ENCODE results near the gene CABP4.
A peak's percentile ranks its signal among the peaks of the same experiment; 100 is the strongest.
"Not testable (repeated sequence)": the region's sequence is repeated elsewhere in the genome, so short reads cannot be mapped to it uniquely, and the experiment has no call there.

The CABP4 gene

DNA sequence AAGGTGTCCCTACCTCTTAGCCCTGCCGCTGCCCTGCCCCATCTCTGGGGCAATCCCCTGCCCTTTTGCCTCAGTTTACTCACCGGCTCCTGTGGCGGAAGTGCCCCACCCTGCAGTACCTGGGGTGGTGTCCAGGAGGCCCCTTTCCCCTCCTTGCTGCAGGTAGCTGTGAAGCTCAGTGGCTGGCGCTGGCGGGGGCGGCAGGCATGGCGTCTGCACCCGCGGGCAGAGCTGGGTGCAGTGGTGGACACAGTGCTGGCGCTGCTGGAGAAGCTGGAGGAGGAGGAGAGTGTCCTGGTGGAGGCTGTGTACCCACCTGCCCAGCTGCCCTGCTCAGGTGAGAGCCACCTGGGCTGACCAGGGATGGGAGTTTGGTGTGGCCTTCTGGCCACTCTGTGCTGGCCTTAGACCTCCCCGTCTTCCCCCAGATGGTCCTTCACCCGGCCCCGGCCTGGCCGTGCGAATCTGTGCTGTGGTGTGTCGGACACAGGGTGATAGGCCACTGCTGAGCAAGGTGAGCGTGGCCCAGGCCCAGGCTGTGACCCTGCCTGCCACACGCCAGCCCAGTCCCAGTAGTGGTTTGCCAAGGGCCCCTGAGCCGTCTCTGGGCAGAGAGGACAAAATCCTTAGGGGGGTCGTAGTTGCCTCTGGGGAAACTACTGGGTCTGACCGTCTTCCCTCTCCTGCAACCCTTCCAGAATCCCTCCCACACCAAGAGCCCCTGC, 35.7 kb upstream of the CABP4 start:
- DNase-seq (ENCODE audit: low read depth) = no peak

DNA sequence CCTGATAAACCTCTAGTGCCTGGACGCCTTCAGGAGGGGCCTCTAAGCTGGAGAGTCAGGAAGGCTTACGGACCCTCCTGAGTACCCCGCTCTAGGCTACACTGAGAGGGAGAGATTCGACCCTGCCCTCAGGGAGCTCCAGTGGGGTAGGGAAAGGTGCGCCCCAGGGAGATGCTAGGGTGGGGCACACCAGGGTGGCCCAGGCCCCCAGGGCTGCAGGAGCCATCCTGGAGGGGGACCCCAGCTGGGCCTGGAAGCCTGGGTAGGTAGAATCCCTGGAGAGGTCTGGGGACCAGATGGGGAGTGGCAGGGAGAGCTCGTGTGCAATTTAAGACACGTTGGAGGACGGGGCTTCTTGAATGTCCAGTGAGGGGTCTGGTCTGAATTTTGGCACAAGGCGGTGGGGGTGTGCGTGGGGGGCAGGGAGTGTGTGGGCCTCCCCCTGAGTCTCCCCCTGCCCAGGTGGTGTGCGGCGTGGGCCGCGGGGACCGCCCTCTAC, 35.0 kb upstream of the CABP4 start:
- no peak for DNase-seq (ENCODE audit: low read depth)

DNA sequence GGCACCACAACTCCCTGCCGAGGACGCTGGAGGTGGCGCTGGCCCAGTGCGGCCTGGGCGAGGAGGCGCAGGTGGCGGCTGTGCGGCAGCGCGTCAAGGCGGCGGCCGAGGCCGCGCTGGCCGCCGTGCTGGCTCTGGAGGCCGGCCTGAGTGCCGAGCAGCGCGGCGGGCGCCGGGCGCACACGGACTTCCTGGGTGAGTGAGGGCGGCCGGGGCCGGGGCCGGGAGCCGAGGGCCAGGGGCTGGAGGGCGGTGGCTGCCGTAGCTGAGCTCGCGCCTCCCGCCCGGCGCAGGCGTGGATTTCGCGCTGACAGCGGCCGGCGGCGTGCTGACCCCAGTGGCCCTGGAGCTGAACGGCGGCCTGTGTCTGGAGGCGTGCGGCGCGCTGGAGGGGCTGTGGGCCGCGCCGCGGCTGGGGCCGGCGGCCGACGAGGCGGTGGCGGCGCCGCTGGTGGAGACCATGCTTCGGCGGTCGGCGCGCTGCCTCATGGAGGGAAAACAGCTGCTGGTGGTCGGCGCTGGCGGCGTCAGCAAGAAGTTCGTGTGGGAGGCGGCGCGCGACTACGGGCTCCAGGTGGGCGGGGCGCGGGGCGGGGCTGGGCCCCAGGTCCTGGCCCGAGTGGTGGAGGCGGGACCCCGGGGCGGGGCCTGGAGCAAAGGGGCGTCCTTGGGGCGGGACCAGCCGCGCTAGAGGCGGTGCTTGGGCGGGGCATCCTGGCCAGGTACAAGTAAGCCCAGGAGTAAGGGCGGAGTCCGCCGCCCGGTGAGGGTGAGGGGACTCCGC, 34.3 kb upstream of the CABP4 start:
- peak; percentile 98 for DNase-seq (ENCODE audit: low read depth)

DNA sequence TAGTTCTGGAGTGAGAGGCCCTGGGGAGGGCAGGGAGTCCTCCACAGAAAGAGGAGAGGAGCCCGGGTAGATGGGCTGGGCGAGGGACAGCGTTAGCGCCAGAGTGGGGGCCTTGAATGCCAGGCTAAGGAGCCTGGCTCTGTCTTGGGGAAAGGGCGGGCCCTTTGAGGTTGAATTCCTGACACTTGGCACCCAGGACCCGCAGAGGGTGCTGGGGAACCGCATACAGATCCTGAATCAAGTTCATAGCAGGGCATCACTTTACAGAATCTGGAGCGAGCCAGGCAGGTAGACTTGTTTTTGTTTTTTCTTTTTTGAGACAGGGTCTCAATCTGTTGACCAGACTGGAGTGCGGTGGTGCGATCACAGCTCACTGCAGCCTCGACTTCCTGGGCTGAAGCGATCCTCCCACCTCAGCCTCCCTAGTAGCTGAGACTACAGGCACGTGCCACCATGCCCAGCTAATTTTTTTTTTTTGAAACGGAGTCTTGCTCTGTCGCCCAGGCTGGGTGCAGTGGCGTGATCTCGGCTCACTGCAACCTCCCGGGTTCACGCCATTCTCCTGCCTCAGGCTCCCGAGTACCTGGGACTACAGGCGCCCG, 33.6 kb upstream of the CABP4 start:
- no peak for DNase-seq (ENCODE audit: low read depth)

DNA sequence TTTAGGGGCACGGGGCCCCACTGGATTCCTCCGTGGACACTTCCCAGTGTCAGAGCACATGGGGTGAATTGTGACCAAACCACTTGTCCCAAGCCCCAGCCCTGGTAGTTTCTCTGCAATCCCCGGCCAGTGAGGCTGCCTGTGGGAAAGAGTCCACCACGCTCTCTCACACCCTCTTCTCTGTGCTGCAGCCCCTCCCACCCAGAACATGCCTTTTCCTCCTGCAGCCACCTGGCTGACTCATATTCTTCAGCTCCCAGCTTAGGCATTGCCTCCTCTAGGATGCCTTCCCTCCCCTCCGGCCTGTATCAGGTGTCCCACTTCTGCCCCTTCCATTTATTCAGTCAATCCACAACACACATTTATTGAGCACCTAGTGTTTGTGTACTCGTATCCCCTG, 32.3 kb upstream of the CABP4 start:
- DNase-seq (ENCODE audit: low read depth) = no peak

DNA sequence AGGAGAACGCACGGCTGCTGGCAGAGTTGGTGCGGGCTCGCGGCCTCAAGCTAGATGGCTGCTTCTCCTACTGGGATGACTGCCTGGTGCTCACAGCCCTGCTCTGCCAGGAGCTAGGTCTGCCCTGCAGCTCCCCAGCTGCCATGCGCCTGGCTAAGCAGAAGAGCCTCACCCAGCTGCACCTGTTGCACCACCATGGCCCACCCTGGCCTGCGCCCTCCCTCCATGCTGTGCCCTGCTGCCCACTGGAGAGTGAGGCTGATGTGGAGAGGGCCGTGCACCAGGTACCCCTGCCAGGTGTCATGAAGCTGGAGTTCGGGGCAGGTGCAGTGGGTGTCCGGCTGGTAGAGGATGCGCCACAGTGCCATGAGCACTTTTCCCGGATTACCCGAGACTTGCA, 31.7 kb upstream of the CABP4 start:
- DNase-seq (ENCODE audit: low read depth) = no peak

DNA sequence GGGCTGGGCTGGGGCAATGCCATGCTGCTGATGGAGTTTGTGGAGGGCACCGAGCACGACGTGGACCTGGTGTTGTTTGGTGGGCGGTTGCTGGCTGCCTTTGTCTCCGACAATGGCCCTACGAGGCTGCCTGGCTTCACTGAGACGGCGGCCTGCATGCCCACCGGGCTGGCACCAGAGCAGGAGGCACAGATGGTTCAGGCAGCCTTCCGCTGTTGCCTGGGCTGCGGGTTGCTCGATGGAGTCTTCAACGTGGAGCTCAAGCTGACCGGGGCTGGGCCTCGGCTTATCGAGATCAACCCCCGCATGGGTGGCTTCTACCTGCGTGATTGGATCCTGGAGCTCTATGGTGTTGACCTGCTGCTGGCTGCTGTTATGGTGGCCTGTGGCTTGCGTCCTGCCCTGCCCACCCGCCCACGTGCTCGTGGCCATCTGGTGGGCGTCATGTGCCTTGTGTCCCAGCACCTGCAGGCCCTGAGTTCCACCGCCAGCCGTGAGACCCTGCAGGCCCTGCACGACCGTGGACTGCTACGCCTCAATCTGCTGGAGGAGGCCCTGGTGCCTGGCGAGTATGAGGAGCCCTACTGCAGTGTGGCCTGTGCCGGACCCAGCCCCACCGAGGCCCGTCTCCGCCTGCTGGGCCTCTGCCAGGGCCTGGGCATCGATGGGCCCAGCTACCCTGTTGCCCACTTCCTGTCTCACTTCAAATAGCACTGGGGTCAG, 31.1 kb upstream of the CABP4 start:
- no peak for DNase-seq (ENCODE audit: low read depth)

DNA sequence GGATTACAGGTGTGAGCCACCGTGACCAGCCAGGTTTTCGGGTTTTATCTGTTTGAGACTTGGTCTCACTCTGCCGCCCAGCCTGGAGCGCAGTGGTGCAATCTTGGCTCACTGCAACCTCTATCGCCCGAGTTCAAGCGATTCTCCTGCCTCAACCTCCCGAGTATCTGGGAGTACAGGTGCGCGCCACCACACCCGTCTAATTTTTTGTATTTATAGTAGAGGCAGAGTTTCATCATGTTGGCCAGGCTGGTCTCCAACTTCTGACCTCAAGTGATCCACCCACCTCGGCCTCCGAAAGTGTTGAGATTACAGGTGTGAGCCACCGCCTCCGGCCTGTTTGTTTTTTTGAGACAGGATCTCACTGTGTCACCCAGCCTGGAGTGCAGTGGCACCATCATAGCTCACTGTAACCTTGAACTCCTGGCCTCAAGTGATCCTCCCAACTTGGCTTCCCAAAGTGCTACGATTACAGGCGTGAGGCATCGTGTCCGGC, 27.7 kb upstream of the CABP4 start:
- DNase-seq (ENCODE audit: low read depth) = not testable (repeated sequence)

DNA sequence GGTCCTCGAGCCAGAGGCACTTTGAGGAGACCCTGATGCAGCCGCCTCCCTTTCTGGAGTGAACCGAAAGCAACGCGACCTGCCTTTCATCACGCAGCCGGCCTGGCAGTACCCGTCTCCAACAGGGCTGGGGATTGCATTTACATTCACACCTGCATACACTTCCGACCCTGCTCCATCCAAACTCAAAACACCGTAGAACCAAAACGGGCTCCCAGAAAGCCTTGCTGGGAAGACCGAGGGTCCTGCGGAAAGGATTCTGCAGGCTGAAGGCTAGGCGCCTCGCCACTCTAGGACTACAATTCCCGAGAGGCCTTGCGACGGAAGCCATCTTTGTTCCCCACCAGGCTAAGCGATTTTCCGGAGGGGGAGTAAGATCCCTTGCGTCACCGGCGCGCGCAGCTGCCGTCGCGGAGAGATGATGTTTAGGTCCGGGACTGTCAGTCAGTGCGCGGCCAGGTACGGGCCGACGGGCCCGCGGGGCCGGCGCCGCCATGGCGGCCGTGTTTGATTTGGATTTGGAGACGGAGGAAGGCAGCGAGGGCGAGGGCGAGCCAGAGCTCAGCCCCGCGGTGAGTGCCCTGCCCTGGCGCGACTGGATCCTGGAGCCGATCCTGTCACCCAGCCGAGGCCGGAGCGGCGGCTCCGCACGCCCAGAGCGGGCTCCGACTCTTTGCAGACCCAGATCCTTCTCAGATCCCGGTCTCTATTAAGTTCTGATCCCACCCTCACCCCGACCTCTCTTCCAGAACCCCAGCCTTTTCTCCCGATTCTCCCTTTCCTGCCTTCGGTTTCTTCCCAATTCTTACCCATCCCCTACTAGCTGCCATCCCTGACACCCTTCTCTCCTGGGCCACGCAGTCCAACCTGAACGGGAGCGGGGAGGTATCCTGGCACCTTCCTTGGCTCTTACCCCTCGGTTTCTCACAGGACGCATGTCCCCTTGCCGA, 26.8 kb upstream of the CABP4 start, which contains the start of gene RPS6KB2:
Gene RPS6KB2, plus strand, starts transcription at position 443 of the 950 bp plus-strand sequence. Its CDS starts 52 bp downstream, at position 495.
- DNase-seq (ENCODE audit: low read depth) = peak; percentile 99

DNA sequence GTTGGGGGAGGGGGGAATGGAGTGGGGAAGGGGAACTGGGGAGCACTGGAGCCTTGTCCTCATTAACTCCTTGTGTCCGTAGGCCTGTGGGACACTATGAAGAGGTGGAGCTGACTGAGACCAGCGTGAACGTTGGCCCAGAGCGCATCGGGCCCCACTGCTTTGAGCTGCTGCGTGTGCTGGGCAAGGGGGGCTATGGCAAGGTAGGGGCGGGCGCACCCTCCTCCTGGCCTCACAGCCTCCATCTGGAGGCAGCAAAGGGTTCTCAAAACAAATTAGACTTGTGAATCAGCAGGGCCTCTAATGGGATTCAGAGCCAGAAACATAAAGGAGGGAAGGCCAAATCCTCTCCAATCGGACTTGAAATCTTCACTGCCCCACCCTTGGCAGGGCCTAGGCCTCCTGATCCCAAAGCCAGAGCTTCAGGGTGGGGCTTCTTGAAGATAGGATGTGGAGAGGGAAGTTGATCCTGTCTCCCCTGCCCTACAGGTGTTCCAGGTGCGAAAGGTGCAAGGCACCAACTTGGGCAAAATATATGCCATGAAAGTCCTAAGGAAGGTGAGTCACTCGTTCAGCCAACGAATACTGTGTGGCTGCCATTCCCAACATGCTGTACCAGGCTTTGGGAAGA, 26.0 kb upstream of the CABP4 start:
- no peak for DNase-seq (ENCODE audit: low read depth)

DNA sequence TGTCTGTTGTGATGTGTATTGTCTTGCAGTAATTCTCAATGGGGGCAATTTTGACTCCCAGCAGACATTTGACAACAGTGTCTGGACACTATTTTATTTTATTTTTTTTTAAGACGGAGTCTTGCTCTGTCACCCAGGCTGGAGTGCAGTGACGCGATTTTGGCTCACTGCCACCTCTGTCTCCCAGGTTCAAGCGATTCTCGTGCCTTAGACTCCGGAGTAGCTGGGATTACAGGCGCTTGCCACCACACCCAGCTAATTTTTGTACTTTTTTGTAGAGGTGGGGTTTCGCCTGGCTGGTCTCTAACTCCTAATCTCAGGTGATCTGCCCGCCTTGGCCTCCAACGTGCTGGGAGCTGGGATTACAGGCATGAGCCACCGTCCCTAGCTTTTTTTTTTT, 25.4 kb upstream of the CABP4 start:
- no peak for DNase-seq (ENCODE audit: low read depth)

DNA sequence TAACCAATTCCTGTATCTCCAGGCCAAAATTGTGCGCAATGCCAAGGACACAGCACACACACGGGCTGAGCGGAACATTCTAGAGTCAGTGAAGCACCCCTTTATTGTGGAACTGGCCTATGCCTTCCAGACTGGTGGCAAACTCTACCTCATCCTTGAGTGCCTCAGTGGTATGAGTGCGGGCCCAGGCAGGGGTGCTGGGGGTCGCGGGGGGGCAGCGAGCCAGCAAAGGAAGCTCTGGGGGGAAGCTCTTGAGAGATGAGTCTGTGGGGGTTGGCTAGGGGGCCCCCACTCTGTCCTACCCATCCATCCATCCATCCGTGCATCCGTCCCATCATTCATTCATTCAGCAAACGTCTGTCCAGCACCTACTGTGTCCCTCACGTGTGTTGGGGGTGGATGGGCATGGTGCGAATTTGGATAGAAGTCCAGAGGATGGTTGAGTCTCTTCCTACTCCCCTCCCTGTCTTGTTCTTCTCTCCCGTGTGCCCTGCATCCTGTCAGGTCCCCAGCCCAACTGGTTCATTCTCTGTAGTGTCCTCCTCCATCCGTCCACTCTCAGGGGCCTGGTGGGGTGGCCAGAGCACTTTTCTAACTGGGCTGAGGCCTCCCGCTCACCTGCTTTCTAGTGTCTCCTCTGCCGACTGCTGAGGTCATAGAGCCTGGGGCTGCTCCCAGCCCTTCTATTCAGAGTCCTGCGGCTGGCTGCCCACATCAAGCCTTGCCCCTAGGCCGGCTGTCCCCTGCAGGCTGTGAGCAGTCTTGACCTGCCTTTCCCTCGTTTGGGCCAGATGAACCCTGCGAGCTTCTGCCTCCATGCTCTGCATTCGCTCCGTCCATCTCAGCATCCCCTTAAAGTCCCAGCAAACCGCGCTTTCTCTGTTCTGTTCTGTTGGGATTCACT, 23.6 kb upstream of the CABP4 start:
- DNase-seq (ENCODE audit: low read depth) = no peak

DNA sequence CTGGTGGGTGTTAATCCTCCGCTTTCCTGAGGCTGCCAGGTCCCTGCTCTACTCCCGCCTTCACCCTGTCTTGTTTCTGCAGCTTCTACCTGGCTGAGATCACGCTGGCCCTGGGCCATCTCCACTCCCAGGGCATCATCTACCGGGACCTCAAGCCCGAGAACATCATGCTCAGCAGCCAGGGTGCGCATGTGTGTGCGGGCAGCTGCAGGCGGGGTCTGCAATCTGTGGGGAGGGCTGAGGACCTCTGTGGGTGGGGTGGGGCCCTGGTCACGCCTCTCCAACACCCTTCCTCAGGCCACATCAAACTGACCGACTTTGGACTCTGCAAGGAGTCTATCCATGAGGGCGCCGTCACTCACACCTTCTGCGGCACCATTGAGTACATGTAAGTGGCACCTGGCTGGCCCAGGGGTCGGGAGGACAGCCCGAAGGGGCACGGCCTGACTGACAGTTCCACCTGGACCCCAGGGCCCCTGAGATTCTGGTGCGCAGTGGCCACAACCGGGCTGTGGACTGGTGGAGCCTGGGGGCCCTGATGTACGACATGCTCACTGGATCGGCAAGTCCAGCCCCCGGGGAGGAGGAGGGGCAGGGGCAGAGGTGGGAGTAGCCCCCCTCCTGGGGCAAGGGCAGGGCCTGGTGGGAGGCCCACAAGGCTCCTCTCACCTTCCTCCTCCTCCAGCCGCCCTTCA, 22.4 kb upstream of the CABP4 start:
- DNase-seq (ENCODE audit: low read depth) = no peak

DNA sequence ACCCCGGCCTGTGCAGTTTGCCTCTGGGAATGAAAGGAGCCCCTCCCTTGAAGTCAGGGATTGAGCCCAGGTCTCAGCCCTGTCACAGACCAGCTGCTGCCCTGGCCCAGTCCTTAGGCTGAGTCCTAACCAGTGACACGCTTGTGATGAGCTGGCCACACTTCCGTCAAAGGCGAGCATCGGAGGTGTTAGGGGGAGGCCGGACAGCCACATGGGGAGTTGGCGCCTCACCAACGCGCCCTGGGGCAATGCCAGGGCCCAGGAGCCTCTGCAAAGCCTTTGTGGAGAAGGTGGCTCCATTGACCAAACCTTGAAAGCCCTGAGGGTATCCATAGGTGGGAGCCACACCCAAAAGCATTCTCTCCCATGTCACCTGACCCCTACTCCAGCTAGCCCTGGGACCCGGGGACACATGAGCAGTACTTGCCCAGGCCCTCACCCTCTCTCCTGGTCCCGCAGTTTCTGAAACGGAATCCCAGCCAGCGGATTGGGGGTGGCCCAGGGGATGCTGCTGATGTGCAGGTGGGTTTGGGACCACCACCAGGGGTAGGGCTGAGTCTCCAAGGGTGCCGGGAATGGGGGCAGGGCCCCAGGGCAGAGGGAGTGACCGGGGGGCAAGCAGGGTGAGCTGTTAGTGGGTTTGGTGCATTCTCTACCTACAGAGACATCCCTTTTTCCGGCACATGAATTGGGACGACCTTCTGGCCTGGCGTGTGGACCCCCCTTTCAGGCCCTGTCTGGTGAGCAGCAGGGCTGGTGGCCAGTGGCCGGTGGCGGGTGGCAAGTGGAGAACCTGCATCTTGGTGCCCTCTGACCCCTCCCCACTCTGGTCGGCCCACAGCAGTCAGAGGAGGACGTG, 21.4 kb upstream of the CABP4 start:
- no peak for DNase-seq (ENCODE audit: low read depth)

DNA sequence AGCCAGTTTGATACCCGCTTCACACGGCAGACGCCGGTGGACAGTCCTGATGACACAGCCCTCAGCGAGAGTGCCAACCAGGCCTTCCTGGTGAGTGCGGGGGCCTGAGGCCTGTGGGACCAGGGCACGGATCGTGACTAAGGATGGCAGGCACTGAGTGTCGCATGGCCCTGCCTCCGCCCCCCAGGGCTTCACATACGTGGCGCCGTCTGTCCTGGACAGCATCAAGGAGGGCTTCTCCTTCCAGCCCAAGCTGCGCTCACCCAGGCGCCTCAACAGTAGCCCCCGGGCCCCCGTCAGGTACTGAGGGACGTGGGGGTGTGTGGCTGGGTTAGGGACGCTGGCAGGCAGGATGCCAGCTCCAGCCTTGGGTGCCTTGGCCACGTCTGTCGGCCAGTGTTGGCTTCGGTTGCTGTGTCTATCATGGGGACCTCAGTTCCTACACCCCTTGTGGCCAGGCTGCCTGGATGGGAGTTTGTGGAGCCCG, 20.7 kb upstream of the CABP4 start:
- no peak for DNase-seq (ENCODE audit: low read depth)

DNA sequence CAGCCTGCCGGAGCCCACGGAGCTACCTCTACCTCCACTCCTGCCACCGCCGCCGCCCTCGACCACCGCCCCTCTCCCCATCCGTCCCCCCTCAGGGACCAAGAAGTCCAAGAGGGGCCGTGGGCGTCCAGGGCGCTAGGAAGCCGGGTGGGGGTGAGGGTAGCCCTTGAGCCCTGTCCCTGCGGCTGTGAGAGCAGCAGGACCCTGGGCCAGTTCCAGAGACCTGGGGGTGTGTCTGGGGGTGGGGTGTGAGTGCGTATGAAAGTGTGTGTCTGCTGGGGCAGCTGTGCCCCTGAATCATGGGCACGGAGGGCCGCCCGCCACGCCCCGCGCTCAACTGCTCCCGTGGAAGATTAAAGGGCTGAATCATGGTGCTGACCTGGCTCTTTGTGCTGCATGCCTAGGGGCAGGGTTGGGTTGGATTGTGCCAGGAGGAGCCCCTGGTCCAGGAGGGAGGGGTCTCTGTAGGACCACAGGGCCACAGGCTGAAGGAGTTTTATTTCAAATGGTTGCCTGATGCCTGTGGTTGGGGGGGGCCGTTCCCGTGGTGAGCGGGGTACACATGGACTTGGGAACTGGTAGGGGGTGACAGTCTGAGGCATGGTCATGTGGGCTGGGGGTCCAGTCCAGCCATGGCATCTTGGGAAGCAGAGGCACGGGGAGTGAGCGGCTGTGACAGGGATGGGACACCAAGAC, 20.0 kb upstream of the CABP4 start:
- no peak for DNase-seq (ENCODE audit: low read depth)

Measured in activated T-cell treated with anti-CD3 and anti-CD28 coated beads for 1 hour (primary cell).